GM23338 (cell line): ENCODE data around the gene CCDC146.
"Not testable (repeated sequence)": the region's sequence is repeated elsewhere in the genome, so short reads cannot be mapped to it uniquely, and the experiment has no call there.

Experiments
- CTCF ChIP-seq, 2 experiments: fragments of 200-600 bp in 1 of 2; sonication (generic) in 1 of 2; conservative IDR thresholded peaks; 2 replicates each; pipeline versions ENCODE4 v1.5.1 to v1.6.1; 2016 to 2017; ENCODE audit warnings: antibody characterized with exemption in 2 of 2, low read depth in 2 of 2, mild to moderate bottlenecking in 2 of 2, moderate library complexity in 1 of 2
- EZH2 ChIP-seq: fragments of 200-600 bp; sonication (generic); IDR thresholded peaks from one replicate; pipeline ENCODE4 v1.8.0; 2017; ENCODE audit warnings: antibody characterized with exemption, mild to moderate bottlenecking, low read depth; ENCODE audit not compliant: unreplicated experiment
- TF ChIP-seq, protein P1 (sequence below): IDR thresholded peaks from one replicate; pipeline ENCODE4 v1.6.1; 2018; ENCODE audit warnings: antibody characterized with exemption; ENCODE audit not compliant: unreplicated experiment

DNA sequence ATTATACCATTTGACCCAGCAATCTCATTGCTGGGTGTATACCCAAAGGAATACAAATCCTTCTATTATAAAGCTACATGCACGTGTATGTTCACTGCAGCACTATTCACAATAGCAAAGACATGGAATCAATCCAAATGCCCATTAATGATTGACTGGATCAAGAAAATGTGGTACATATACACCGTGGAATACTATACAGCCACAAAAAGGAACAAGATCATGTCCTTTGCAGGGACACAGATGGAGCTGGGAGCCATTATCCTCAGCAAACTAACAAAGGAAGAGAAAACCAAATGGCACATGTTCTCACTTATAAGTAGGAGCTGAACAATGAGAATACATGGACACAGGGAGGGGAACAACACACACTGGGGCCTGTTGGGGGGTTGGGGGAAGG is 211.6 kb downstream of the CCDC146 start:
- not testable (repeated sequence) for TF ChIP-seq CTCF (conservative IDR thresholded peaks at IDR 0.05; ENCODE audit: low read depth in 2 of 2); EZH2
- TF ChIP-seq, protein P1, sequence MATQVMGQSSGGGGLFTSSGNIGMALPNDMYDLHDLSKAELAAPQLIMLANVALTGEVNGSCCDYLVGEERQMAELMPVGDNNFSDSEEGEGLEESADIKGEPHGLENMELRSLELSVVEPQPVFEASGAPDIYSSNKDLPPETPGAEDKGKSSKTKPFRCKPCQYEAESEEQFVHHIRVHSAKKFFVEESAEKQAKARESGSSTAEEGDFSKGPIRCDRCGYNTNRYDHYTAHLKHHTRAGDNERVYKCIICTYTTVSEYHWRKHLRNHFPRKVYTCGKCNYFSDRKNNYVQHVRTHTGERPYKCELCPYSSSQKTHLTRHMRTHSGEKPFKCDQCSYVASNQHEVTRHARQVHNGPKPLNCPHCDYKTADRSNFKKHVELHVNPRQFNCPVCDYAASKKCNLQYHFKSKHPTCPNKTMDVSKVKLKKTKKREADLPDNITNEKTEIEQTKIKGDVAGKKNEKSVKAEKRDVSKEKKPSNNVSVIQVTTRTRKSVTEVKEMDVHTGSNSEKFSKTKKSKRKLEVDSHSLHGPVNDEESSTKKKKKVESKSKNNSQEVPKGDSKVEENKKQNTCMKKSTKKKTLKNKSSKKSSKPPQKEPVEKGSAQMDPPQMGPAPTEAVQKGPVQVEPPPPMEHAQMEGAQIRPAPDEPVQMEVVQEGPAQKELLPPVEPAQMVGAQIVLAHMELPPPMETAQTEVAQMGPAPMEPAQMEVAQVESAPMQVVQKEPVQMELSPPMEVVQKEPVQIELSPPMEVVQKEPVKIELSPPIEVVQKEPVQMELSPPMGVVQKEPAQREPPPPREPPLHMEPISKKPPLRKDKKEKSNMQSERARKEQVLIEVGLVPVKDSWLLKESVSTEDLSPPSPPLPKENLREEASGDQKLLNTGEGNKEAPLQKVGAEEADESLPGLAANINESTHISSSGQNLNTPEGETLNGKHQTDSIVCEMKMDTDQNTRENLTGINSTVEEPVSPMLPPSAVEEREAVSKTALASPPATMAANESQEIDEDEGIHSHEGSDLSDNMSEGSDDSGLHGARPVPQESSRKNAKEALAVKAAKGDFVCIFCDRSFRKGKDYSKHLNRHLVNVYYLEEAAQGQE, result not testable (repeated sequence)
